22Rv1 (cell line): ENCODE results near the gene SLC19A1.

Source experiments
- H3K27ac ChIP-seq: fragments of 450-650 bp; 2 replicates; pipeline ENCODE4 v1.5.1; 2017
- ZFX ChIP-seq: fragments of 450-650 bp; IDR thresholded peaks from 2 replicates; pipeline ENCODE4 v1.6.1; 2017; ENCODE audit warnings: antibody characterized with exemption, borderline replicate concordance
- TF ChIP-seq, protein P1 (sequence below): fragments of 450-650 bp; IDR thresholded peaks from 2 replicates; pipeline ENCODE4 v1.5.1; 2017; ENCODE audit warnings: mild to moderate bottlenecking

Gene SLC19A1

GRCh38 chr21:45453308-45453950 is 88.8 kb downstream of the SLC19A1 start:
- TF ChIP-seq ZFX = no peak
- H3K27ac ChIP-seq = no peak overlapping the region

- no peak overlapping the region for H3K27ac ChIP-seq
- no peak for TF ChIP-seq ZFX
- TF ChIP-seq, protein P1, sequence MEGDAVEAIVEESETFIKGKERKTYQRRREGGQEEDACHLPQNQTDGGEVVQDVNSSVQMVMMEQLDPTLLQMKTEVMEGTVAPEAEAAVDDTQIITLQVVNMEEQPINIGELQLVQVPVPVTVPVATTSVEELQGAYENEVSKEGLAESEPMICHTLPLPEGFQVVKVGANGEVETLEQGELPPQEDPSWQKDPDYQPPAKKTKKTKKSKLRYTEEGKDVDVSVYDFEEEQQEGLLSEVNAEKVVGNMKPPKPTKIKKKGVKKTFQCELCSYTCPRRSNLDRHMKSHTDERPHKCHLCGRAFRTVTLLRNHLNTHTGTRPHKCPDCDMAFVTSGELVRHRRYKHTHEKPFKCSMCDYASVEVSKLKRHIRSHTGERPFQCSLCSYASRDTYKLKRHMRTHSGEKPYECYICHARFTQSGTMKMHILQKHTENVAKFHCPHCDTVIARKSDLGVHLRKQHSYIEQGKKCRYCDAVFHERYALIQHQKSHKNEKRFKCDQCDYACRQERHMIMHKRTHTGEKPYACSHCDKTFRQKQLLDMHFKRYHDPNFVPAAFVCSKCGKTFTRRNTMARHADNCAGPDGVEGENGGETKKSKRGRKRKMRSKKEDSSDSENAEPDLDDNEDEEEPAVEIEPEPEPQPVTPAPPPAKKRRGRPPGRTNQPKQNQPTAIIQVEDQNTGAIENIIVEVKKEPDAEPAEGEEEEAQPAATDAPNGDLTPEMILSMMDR = no peak
Measured at GRCh38 chr21:45452696-45453307, 89.4 kb downstream of the SLC19A1 start.

GRCh38 chr21:45451771-45452182 is 90.5 kb downstream of the SLC19A1 start:
- H3K27ac ChIP-seq = no peak overlapping the region
- no peak for TF ChIP-seq ZFX
- TF ChIP-seq, protein P1 = no peak

DNA sequence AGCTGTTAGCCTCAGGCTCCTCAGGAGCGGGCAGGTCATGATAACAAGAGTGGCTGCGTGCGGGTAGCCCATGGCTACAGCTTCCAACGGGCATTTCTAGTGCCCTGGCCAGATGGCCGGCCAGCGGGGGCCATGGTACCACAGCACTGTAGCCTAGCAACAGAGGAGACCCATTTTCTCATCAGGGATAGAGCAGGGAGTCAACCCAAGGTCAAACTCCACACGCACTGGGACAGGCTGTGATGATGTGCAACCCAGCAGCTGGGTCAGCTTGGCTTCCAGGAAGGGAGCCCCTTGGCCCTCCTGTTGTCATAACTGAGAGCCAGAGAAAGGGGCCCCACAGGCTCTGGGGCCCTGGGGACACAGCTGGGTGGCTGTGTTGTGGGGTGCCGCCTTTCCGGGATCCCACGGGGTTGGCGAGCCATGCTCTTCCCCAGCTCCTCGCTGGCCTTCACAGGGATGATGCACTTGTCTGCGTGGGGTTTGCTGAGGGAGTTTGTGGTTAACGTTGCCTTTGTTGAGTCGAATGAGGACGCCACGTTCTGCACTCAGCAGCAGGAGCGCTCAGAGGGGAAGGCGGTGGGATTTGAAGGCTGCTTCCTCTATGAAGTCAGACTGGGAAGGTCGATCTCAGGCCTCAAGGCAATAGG is 91.0 kb downstream of the SLC19A1 start:
- TF ChIP-seq ZFX = no peak
- TF ChIP-seq, protein P1 = no peak
- no peak overlapping the region for H3K27ac ChIP-seq

DNA sequence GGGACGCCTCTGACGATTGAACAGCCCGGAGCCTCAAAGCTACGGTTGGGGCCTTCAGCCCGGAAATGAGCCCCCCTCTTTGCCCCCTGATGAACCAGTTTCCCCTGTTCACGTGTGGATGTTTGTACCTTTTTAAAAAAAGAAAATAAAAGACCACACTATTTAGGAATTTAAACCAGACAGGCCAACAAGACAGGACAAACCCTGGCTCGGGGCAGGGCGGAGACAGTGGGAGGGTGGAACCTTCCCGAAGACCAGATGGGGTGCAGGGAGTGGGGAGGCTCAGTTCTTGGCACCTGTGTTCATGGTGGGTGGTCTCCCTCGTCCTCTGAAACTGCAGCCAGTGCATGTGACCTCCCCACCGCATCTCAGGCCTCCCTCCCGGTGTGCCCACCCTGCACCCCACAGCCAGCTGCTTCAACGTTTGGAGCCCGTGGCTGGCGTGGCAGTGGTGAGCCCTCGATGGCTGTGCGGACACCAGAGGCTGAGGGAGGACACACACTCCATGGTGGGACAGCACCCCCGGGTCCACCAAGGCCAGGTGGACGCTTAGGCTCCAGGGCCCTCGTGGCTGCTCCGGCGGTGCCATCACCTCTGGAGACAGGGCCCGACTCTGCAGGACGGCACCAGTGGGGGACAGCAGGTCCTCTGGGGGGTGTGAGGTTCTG is 91.7 kb downstream of the SLC19A1 start:
- TF ChIP-seq ZFX = no peak
- TF ChIP-seq, protein P1 = no peak
- no peak overlapping the region for H3K27ac ChIP-seq

GRCh38 chr21:45449658-45450422 is 92.4 kb downstream of the SLC19A1 start:
- TF ChIP-seq, protein P1 = no peak
- no peak for TF ChIP-seq ZFX
- no peak overlapping the region for H3K27ac ChIP-seq
